Cardiac muscle cell (in vitro differentiated cells and primary cell): ENCODE measurements around the gene IL19. TPM values are rescaled to one million over a fixed set of nuclear protein-coding genes. Genes with fewer than 3 reads are reported as not detected.

ENCODE experiments used
- DNase-seq, 2 donors: peaks; one replicate each; pipeline versions ENCODE4 v3.0.0 to v3.0.0-alpha.2; 2010 to 2017; ENCODE audit warnings: low read depth in 1 of 2, low spot score in 1 of 2
- H3K27ac ChIP-seq: fragments of 200-600 bp; sonication (generic); 2 replicates; pipeline ENCODE4 v1.5.1; 2016
- H3K27me3 ChIP-seq: fragments of 200-600 bp; sonication (generic); 2 replicates; pipeline ENCODE4 v1.6.0; 2016; ENCODE audit warnings: control low read depth
- H3K36me3 ChIP-seq: fragments of 200-600 bp; sonication (generic); 2 replicates; pipeline ENCODE4 v1.5.1; 2016; ENCODE audit warnings: control low read depth
- H3K4me1 ChIP-seq: fragments of 200-600 bp; sonication (generic); 2 replicates; pipeline ENCODE4 v1.8.1; 2017; ENCODE audit warnings: low read depth, mild to moderate bottlenecking, mixed run types
- H3K4me3 ChIP-seq: fragments of 200-600 bp; sonication (generic); 2 replicates; pipeline ENCODE4 v1.5.1; 2016; ENCODE audit warnings: mild to moderate bottlenecking
- H3K9me3 ChIP-seq: fragments of 200-600 bp; sonication (generic); 2 replicates; pipeline ENCODE4 v1.5.1; 2017; ENCODE audit warnings: low read depth, mild to moderate bottlenecking, control low read depth
- polyA plus RNA-seq: library from polyadenylated mRNA; unstranded; fragments of >200 nt; fragmentation: Nextera tagmentation; extraction: Ambion mirVana; gene quantifications from 2 replicates; pipeline ENCODE4 v1.2.1, GENCODE V29; 2016
- total RNA-seq: library from RNA; depleted of rRNA; stranded (reverse); fragments of >200 nt; gene quantifications from 2 replicates; pipeline ENCODE4 v1.2.3, GENCODE V29; 2016
- TF ChIP-seq, protein P1 (sequence below): IDR thresholded peaks from 2 replicates; pipeline ENCODE4 v1.5.1; 2012; ENCODE audit warnings: low read depth, mild to moderate bottlenecking, low read length

Gene IL19
- total and polyA plus RNA-seq, 2 experiments from 2014 or later: not detected

DNA sequence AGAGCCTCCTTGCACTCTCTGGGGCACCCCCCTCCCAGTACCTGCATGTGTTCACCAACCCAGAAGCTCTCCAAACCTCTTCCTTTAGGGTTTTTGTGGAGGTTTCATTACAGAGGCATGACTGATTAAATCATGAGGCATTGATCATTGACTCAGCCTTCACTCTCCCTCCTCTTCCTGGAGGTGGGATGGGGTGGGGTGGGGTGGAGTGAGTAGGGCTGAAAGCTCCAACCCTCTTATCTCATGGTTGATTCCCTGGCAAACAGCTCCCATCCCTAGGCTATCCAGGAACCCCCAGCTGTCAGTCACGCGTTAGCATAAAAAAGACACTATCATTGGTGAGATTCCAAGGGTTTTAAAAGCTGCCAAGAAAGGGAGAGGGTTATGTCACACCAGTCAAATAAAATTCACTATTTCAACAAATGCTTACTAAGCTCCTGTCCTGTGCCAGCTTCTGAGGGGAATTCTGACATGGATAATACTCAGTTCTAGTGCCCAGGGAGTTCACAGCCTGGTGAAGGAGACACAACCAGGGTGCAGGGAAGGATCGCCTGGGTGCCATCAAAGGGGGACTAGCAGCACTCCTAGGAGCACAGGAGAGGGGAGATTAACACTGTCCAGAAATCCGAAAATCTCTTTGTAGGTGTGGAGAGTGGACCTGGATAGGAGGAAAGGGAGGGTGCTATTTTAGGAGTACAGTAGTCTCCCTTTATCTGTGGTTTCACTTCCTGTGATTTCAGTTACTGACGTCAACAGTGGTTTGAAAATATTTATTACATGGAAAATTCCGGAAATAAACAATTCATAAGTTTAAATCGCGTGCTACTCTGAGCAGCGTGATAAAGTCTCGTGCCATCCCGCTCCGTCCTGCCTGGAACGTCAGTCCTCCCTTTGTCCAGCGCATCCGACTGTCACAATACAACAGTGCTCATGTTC lies 119.8 kb downstream of the IL19 start:
- TF ChIP-seq, protein P1, sequence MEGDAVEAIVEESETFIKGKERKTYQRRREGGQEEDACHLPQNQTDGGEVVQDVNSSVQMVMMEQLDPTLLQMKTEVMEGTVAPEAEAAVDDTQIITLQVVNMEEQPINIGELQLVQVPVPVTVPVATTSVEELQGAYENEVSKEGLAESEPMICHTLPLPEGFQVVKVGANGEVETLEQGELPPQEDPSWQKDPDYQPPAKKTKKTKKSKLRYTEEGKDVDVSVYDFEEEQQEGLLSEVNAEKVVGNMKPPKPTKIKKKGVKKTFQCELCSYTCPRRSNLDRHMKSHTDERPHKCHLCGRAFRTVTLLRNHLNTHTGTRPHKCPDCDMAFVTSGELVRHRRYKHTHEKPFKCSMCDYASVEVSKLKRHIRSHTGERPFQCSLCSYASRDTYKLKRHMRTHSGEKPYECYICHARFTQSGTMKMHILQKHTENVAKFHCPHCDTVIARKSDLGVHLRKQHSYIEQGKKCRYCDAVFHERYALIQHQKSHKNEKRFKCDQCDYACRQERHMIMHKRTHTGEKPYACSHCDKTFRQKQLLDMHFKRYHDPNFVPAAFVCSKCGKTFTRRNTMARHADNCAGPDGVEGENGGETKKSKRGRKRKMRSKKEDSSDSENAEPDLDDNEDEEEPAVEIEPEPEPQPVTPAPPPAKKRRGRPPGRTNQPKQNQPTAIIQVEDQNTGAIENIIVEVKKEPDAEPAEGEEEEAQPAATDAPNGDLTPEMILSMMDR: no peak
- H3K9me3 ChIP-seq: no peaks in the 10 kb centered on the region
- H3K4me1 ChIP-seq: no peaks in the 10 kb centered on the region
- H3K27ac ChIP-seq: no peak overlapping the region
- H3K4me3 ChIP-seq: no peak overlapping the region
- peak in 1 of 2 donors; percentile 94 for DNase-seq
- H3K36me3 ChIP-seq: no peaks in the 10 kb centered on the region
- no peaks in the 10 kb centered on the region for H3K27me3 ChIP-seq

DNA sequence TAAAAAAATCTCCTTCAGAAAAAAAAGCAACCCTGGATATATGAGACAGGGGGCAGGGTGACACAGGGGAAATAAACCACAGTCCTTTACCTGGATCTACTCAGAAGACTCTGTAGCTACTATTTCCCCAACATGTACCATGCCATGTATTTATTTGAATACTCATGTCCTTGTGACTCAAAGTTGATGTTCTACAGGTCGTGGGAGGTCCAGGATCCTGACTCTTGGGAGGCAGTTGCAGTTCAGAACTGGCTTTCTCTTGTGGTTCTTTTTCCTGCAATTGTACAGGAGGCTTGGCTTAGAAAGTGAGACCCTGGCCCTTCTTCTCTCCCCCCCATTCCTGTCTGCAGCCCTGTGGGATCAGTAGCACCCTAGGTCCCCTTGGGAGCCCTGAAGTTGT lies 120.8 kb downstream of the IL19 start:
- Histone ChIP-seq H3K27me3 (no peaks in the 10 kb centered on the region), H3K9me3 (no peaks in the 10 kb centered on the region), H3K36me3 (no peaks in the 10 kb centered on the region), H3K4me1 (no peaks in the 10 kb centered on the region), H3K4me3 (no peak overlapping the region), H3K27ac (no peak overlapping the region)
- TF ChIP-seq, protein P1: no peak
- DNase-seq: peak in 1 of 2 donors; percentile 53

Other genes with a start within 250 kb of the IL19 start
- 46.1 and 67.2 TPM in 2 replicates for gene EIF2D, start 158.3 kb upstream of the IL19 start, total RNA-seq
- gene EIF2D, start 158.3 kb upstream of the IL19 start, polyA plus RNA-seq: 44.7 and 45.7 TPM in 2 replicates
- 14.1 and 21.2 TPM in 2 replicates for gene DYRK3, start 135.2 kb upstream of the IL19 start, total RNA-seq
- gene DYRK3, start 135.2 kb upstream of the IL19 start, polyA plus RNA-seq: 8.4 and 16.6 TPM in 2 replicates
- 99.4 and 117 TPM in 2 replicates for gene MAPKAPK2, start 85.9 kb upstream of the IL19 start, total RNA-seq
- 31.4 and 37.1 TPM in 2 replicates for gene MAPKAPK2, start 85.9 kb upstream of the IL19 start, polyA plus RNA-seq
- gene IL10, start 1.7 kb downstream of the IL19 start, total RNA-seq: not detected in 2 replicates
- gene IL10, start 1.7 kb downstream of the IL19 start, polyA plus RNA-seq: not detected in 2 replicates
- gene IL20, start 94.8 kb downstream of the IL19 start, total RNA-seq: not detected in 2 replicates
- not detected in 2 replicates for gene IL20, start 94.8 kb downstream of the IL19 start, polyA plus RNA-seq
- not detected in 2 replicates for gene IL24, start 126.7 kb downstream of the IL19 start, total RNA-seq
- gene IL24, start 126.7 kb downstream of the IL19 start, polyA plus RNA-seq: not detected in 2 replicates
- gene FCMR, start 151.2 kb downstream of the IL19 start, total RNA-seq: not detected in 2 replicates
- gene FCMR, start 151.2 kb downstream of the IL19 start, polyA plus RNA-seq: not detected in 2 replicates
- not detected in 2 replicates for gene PIGR, start 175.7 kb downstream of the IL19 start, total RNA-seq
- gene PIGR, start 175.7 kb downstream of the IL19 start, polyA plus RNA-seq: not detected in 2 replicates
- gene FCAMR, start 199.7 kb downstream of the IL19 start, total RNA-seq: not detected in 2 replicates
- gene FCAMR, start 199.7 kb downstream of the IL19 start, polyA plus RNA-seq: not detected in 2 replicates